NB4 (cell line): ENCODE measurements around the gene CCR4.

Experiments used
- DNase-seq: peaks from one replicate; pipeline ENCODE4 v3.0.0; 2010; ENCODE audit warnings: low read depth
- H3K4me3 ChIP-seq: one replicate; pipeline ENCODE4 v1.5.1; 2011; ENCODE audit warnings: mild to moderate bottlenecking, low read depth, low read length, moderate library complexity
- CTCF ChIP-seq: IDR thresholded peaks from one replicate; pipeline ENCODE4 v1.5.1; 2012; ENCODE audit warnings: low read depth, low read length
- MAX ChIP-seq: IDR thresholded peaks from 2 replicates; pipeline ENCODE4 v1.6.1; 2011; ENCODE audit warnings: low read depth, low read length
- MYC ChIP-seq: IDR thresholded peaks from 2 replicates; pipeline ENCODE4 v1.6.1; 2011; ENCODE audit warnings: low read depth, low read length
- POLR2A ChIP-seq: IDR thresholded peaks from 2 replicates; pipeline ENCODE4 v1.6.1; 2011; ENCODE audit warnings: mild to moderate bottlenecking; ENCODE audit not compliant: insufficient read length; ENCODE audit errors: extremely low read depth

CCR4 gene

GRCh38 chr3:32998631-32999451 lies 47.4 kb downstream of the CCR4 start:
- no peak overlapping the region for H3K4me3 ChIP-seq
- no peak for TF ChIP-seq POLR2A
- TF ChIP-seq CTCF, result no peak
- no peak for TF ChIP-seq MAX
- TF ChIP-seq MYC, result no peak
- DNase-seq, result no peak

- no peak overlapping the region for H3K4me3 ChIP-seq
- TF ChIP-seq MAX, result no peak
- no peak for TF ChIP-seq CTCF
- no peak for TF ChIP-seq POLR2A
- no peak for TF ChIP-seq MYC
- no peak for DNase-seq
Observed at GRCh38 chr3:33000691-33001385, 49.4 kb downstream of the CCR4 start.

GRCh38 chr3:33001889-33002288 lies 50.4 kb downstream of the CCR4 start:
- TF ChIP-seq CTCF (no peak), MYC (no peak), MAX (no peak), POLR2A (no peak)
- no peak overlapping the region for H3K4me3 ChIP-seq
- peak; percentile 51 for DNase-seq

- no peak overlapping the region for H3K4me3 ChIP-seq
- no peak for DNase-seq
- TF ChIP-seq MAX, result no peak
- TF ChIP-seq MYC, result no peak
- TF ChIP-seq CTCF, result no peak
- no peak for TF ChIP-seq POLR2A
Observed at GRCh38 chr3:33003308-33003707, 51.9 kb downstream of the CCR4 start.

- no peak for TF ChIP-seq CTCF
- TF ChIP-seq POLR2A, result no peak
- no peak for TF ChIP-seq MAX
- no peak for TF ChIP-seq MYC
- no peak for DNase-seq
- no peak overlapping the region for H3K4me3 ChIP-seq
Observed at GRCh38 chr3:33004205-33004604, 52.8 kb downstream of the CCR4 start.
